CD14-positive monocyte (primary cell): Measurements from ENCODE around the gene GTPBP6. TPM values are rescaled to one million over a fixed set of nuclear protein-coding genes. Genes with fewer than 3 reads are reported as not detected.

Experiments used
- DNase-seq, 3 donors: peaks; one replicate each; pipeline ENCODE4 v3.0.0-alpha.2; 2011 to 2022
- H2AFZ ChIP-seq: 2 replicates; pipeline ENCODE4 v1.6.0; 2012; ENCODE audit warnings: mild to moderate bottlenecking, low read depth, low read length, inconsistent platforms; ENCODE audit not compliant: insufficient read depth, poor library complexity, severe bottlenecking
- H3K27ac ChIP-seq, 2 donors: 1 replicate in 1 of 2; 2 replicates in 1 of 2; pipeline ENCODE4 v1.5.1; 2012 to 2013; ENCODE audit warnings: low read length in 2 of 2, control low read depth in 1 of 2, inconsistent platforms in 1 of 2, low read depth in 1 of 2, mild to moderate bottlenecking in 1 of 2
- H3K27me3 ChIP-seq, 2 donors: one replicate each; pipeline versions ENCODE4 v1.6.0 to v1.6.1; 2011 to 2013; ENCODE audit warnings: low read length in 2 of 2; ENCODE audit not compliant: control insufficient read depth in 2 of 2, insufficient read depth in 2 of 2
- H3K36me3 ChIP-seq, 2 donors: replicated peaks in 1 of 2; 1 replicate in 1 of 2; 2 replicates in 1 of 2; pipeline versions ENCODE4 v1.5.1 to v1.6.1; 2012 to 2013; ENCODE audit warnings: low read length in 2 of 2, control low read depth in 1 of 2, inconsistent platforms in 1 of 2, mild to moderate bottlenecking in 1 of 2; ENCODE audit not compliant: insufficient read depth in 2 of 2, control insufficient read depth in 1 of 2
- H3K4me1 ChIP-seq, 2 donors: 1 replicate in 1 of 2; 2 replicates in 1 of 2; pipeline versions ENCODE4 v1.5.1 to v1.6.1; 2012 to 2013; ENCODE audit warnings: low read length in 2 of 2, control low read depth in 1 of 2, inconsistent platforms in 1 of 2, mild to moderate bottlenecking in 1 of 2, moderate library complexity in 1 of 2; ENCODE audit not compliant: insufficient read depth in 2 of 2, control insufficient read depth in 1 of 2
- H3K4me2 ChIP-seq: replicated peaks from 2 replicates; pipeline ENCODE3; 2012; ENCODE audit warnings: low read length, moderate library complexity, mild to moderate bottlenecking; ENCODE audit not compliant: poor library complexity, severe bottlenecking; ENCODE audit errors: extremely low read depth
- H3K4me3 ChIP-seq, 3 experiments: fragments of 200-600 bp in 1 of 3; sonication (generic) in 1 of 3; replicated peaks in 1 of 3; 1 replicate in 2 of 3; 2 replicates in 1 of 3; pipeline ENCODE4 v1.5.1; 2011 to 2013; ENCODE audit warnings: low read length in 3 of 3, mild to moderate bottlenecking in 3 of 3, control low read depth in 2 of 3, low read depth in 2 of 3, inconsistent platforms in 1 of 3, moderate library complexity in 1 of 3
- H3K79me2 ChIP-seq: 2 replicates; pipeline ENCODE4 v1.6.0; 2012; ENCODE audit warnings: mild to moderate bottlenecking, control low read depth, inconsistent platforms, low read length, moderate library complexity; ENCODE audit not compliant: insufficient read depth
- H3K9ac ChIP-seq: 2 replicates; pipeline ENCODE4 v1.6.0; 2017; ENCODE audit warnings: low read length, mild to moderate bottlenecking; ENCODE audit not compliant: insufficient read depth, poor library complexity, severe bottlenecking
- H3K9me3 ChIP-seq, 2 donors: replicated peaks in 1 of 2; 1 replicate in 1 of 2; 2 replicates in 1 of 2; pipeline versions ENCODE4 v1.5.1 to v1.6.1; 2012 to 2013; ENCODE audit warnings: low read length in 2 of 2, control low read depth in 1 of 2; ENCODE audit not compliant: control insufficient read depth in 1 of 2, insufficient read depth in 1 of 2
- H4K20me1 ChIP-seq: 2 replicates; pipeline ENCODE4 v1.6.0; 2012; ENCODE audit warnings: mild to moderate bottlenecking, low read length, control low read depth, moderate library complexity; ENCODE audit not compliant: insufficient read depth
- H3K27ac Mint-ChIP-seq, 7 donors: one replicate each; pipeline ENCODE4 v1.8.0; 2020; ENCODE audit warnings: mild to moderate bottlenecking in 7 of 7, mixed read lengths in 7 of 7, moderate library complexity in 6 of 7, inconsistent platforms in 2 of 7
- H3K27me3 Mint-ChIP-seq, 3 donors: one replicate each; pipeline ENCODE4 v1.8.0; 2021 to 2022; ENCODE audit warnings: low read depth in 3 of 3, mild to moderate bottlenecking in 3 of 3, mixed read lengths in 3 of 3, moderate library complexity in 3 of 3, inconsistent platforms in 1 of 3
- H3K36me3 Mint-ChIP-seq, 2 donors: one replicate each; pipeline ENCODE4 v1.8.0; 2020; ENCODE audit warnings: mixed read lengths in 2 of 2, inconsistent platforms in 1 of 2, mild to moderate bottlenecking in 1 of 2
- H3K4me1 Mint-ChIP-seq: one replicate; pipeline ENCODE4 v1.8.0; 2020; ENCODE audit warnings: mild to moderate bottlenecking, mixed read lengths
- H3K4me3 Mint-ChIP-seq, 2 donors: one replicate each; pipeline ENCODE4 v1.8.0; 2020; ENCODE audit warnings: mild to moderate bottlenecking in 2 of 2, mixed read lengths in 2 of 2, moderate library complexity in 1 of 2
- H3K9me3 Mint-ChIP-seq, 7 donors: one replicate each; pipeline ENCODE4 v1.8.0; 2020 to 2022; ENCODE audit warnings: mixed read lengths in 7 of 7, mild to moderate bottlenecking in 6 of 7, moderate library complexity in 6 of 7, inconsistent platforms in 2 of 7
- WGBS: methylation state at CpG from one replicate; pipeline ENCODE4 v1.1.5; 2013; ENCODE audit warnings: missing lambda C conversion rate; ENCODE audit not compliant: insufficient coverage; 5-methylcytosine and 5-hydroxymethylcytosine counted together
- intact Hi-C, 2 donors: fragments of 100-400 bp; cut with micrococcal nuclease; formaldehyde crosslinking; loops; one replicate each; pipeline versions ENCODE4 v1.15.0 to v1.15.1; 2023
- polyA plus RNA-seq, 3 donors: library from polyadenylated mRNA; depleted of rRNA in 1 of 3; unstranded in 2 of 3; stranded (reverse) in 1 of 3; fragments of 300-500 nt in 2 of 3; fragments of >200 nt in 1 of 3; fragmentation: Illumina TruSeq in 2 of 3; gene quantifications; 1 replicate in 2 of 3; 2 replicates in 1 of 3; pipeline ENCODE4 v1.2.3, GENCODE V29; 2012 to 2021
- TF ChIP-seq, protein P1 (sequence below): fragments of 200-600 bp; IDR thresholded peaks from one replicate; pipeline ENCODE4 v1.8.0; 2022; ENCODE audit warnings: antibody characterized with exemption, mild to moderate bottlenecking

Gene GTPBP6
- polyA plus RNA-seq, 3 donors, result 17.2 to 39.3 (median 27.0) TPM

DNA sequence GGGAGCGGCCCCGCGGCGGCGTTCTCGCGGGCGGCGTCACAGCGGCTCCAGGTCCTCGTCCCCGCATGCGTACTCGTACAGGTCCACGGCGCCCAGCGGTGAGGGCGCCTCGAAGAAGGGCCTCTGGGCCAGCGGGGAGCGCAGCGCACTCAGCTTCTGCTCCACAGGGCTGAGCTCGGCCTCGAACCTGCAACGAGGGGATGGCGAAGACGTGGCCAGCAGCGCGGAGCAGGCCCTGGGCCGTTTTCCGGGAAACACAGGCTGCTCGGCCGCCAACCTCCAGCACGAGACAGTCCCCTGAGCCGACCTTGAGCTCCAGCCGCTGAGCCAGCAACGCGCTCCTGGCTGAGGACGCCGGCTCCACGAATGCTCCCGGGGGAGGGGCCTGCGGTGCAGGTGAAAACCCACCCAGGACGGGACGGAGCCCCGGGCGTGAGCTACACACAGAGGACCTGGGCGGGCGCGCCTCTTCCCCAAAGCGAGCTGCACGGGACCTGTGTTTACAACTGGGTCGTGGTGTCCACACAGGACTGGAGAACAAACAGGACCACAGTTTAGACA is 15.8 kb upstream of the GTPBP6 start:
- DNase-seq, result no peak
- Histone ChIP-seq H3K4me2 (no peak overlapping the region), H4K20me1 (no peaks in the 10 kb centered on the region), H3K4me1 (no peaks in the 10 kb centered on the region), H3K9ac (no peak overlapping the region), H2AFZ (no peak overlapping the region), H3K4me3 (no peak overlapping the region), H3K36me3 (peaks cover 6 to 26% of the 10 kb centered on the region in 2 donors), H3K27me3 (peaks cover 0 to 21% of the 10 kb centered on the region in 2 donors), H3K79me2 (no peaks in the 10 kb centered on the region), H3K27ac (no peak overlapping the region), H3K9me3 (peaks cover 15 to 48% of the 10 kb centered on the region in 2 donors)
- Mint-ChIP-seq H3K4me3 (no peak overlapping the region), H3K36me3 (peaks cover 30 to 53% of the 10 kb centered on the region in 2 donors), H3K27me3 (peaks cover 15 to 29% (median 22%) of the 10 kb centered on the region in 3 donors), H3K9me3 (peaks cover 18 to 47% (median 31%) of the 10 kb centered on the region in 7 donors), H3K4me1 (no peaks in the 10 kb centered on the region), H3K27ac (no peak overlapping the region)
- TF ChIP-seq, protein P1, sequence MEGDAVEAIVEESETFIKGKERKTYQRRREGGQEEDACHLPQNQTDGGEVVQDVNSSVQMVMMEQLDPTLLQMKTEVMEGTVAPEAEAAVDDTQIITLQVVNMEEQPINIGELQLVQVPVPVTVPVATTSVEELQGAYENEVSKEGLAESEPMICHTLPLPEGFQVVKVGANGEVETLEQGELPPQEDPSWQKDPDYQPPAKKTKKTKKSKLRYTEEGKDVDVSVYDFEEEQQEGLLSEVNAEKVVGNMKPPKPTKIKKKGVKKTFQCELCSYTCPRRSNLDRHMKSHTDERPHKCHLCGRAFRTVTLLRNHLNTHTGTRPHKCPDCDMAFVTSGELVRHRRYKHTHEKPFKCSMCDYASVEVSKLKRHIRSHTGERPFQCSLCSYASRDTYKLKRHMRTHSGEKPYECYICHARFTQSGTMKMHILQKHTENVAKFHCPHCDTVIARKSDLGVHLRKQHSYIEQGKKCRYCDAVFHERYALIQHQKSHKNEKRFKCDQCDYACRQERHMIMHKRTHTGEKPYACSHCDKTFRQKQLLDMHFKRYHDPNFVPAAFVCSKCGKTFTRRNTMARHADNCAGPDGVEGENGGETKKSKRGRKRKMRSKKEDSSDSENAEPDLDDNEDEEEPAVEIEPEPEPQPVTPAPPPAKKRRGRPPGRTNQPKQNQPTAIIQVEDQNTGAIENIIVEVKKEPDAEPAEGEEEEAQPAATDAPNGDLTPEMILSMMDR, result no peak
- intact Hi-C loops, result no loop called here
- WGBS, result 97% methylated on average over 52 of the region's 53 CpGs

DNA sequence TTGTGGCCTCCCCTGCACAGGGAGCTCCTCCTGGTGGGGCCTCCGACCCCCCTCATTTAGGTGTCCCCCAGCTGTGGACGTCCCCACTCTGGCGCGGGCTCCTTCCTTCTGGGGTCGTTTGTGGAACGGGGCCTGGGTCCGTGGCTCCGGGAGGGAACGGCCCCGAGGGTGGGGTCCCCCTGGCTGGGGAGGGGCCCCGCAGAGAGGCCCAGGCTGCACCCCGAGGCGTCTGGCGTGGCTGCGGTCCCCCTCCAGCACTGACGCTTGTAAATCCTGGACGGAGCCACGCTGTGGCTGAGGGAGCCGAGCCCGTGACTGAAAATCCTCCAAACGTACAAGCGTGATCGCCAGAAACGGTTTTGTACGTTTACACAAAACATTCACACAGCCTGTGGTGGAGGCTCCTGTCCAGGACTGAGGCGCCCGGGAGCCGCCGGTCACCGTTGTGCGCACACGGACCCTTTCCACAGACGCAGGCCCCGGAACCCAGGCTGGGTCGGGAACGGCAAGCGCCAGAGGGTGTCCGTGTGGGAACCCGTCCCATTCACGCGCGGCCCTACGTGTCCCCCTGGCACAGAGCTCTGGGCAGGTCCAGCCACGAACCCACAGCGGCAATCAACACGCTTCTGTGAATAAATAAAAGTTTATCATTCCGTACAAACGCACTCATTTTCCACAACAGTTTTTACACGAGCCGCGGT is 15.2 kb upstream of the GTPBP6 start:
- WGBS, result 98% methylated on average over 41 of the region's 51 CpGs
- Histone ChIP-seq H3K79me2 (no peaks in the 10 kb centered on the region), H3K36me3 (peaks cover 6 to 23% of the 10 kb centered on the region in 2 donors), H3K9ac (no peak overlapping the region), H3K4me2 (no peak overlapping the region), H4K20me1 (no peaks in the 10 kb centered on the region), H3K9me3 (peaks cover 12 to 43% of the 10 kb centered on the region in 2 donors), H3K27me3 (peaks cover 0 to 21% of the 10 kb centered on the region in 2 donors), H3K4me3 (no peak overlapping the region), H3K27ac (no peak overlapping the region), H3K4me1 (no peaks in the 10 kb centered on the region), H2AFZ (no peak overlapping the region)
- peaks cover 17 to 42% (median 29%) of the 10 kb centered on the region in 7 donors for H3K9me3 Mint-ChIP-seq
- intact Hi-C loops, result no loop called here
- TF ChIP-seq, protein P1, result no peak
- H3K4me1 Mint-ChIP-seq, result no peaks in the 10 kb centered on the region
- no peak overlapping the region for H3K27ac Mint-ChIP-seq
- no peak for DNase-seq
- H3K36me3 Mint-ChIP-seq, result peaks cover 28 to 50% of the 10 kb centered on the region in 2 donors
- no peak overlapping the region for H3K4me3 Mint-ChIP-seq
- peaks cover 15 to 30% (median 22%) of the 10 kb centered on the region in 3 donors for H3K27me3 Mint-ChIP-seq
